H9 (cell line): ENCODE data around the gene ULK3. TPM values are rescaled to one million over a fixed set of nuclear protein-coding genes. Genes with fewer than 3 reads are reported as not detected.

Experiments used
- DNase-seq: peaks from one replicate; pipeline ENCODE4 v3.0.0-alpha.2; 2017
- H2AFZ ChIP-seq: one replicate; pipeline ENCODE4 v1.6.1; 2013; ENCODE audit warnings: mild to moderate bottlenecking, low read length, control low read depth, moderate library complexity
- H2AK5ac ChIP-seq: 2 replicates; pipeline ENCODE4 v1.6.1; 2013; ENCODE audit warnings: low read length, control low read depth, mixed read lengths; ENCODE audit not compliant: insufficient read length
- H2BK120ac ChIP-seq: one replicate; pipeline ENCODE4 v1.6.1; 2013; ENCODE audit warnings: low read depth, mild to moderate bottlenecking, low read length, control low read depth, inconsistent platforms; ENCODE audit not compliant: poor library complexity, severe bottlenecking
- H2BK12ac ChIP-seq: 2 replicates; pipeline ENCODE4 v1.6.1; 2013; ENCODE audit warnings: low read length, control low read depth, mixed read lengths, low read depth; ENCODE audit not compliant: insufficient read length
- H2BK15ac ChIP-seq: 2 replicates; pipeline ENCODE4 v1.6.1; 2013; ENCODE audit warnings: low read depth, low read length, control low read depth
- H2BK20ac ChIP-seq: one replicate; pipeline ENCODE4 v1.6.1; 2013; ENCODE audit warnings: low read depth, mild to moderate bottlenecking, low read length, control low read depth, inconsistent platforms; ENCODE audit not compliant: poor library complexity, severe bottlenecking
- H2BK5ac ChIP-seq: 2 replicates; pipeline ENCODE4 v1.6.1; 2013; ENCODE audit warnings: low read length, control low read depth, mixed read lengths; ENCODE audit not compliant: insufficient read length
- H3K14ac ChIP-seq: 2 replicates; pipeline ENCODE4 v1.6.1; 2013; ENCODE audit warnings: low read length, control low read depth; ENCODE audit not compliant: insufficient read depth
- H3K18ac ChIP-seq: 2 replicates; pipeline ENCODE4 v1.6.1; 2013; ENCODE audit warnings: low read depth, mild to moderate bottlenecking, mixed read lengths, low read length, control low read depth; ENCODE audit not compliant: insufficient read length
- H3K23ac ChIP-seq: 2 replicates; pipeline ENCODE4 v1.6.1; 2013; ENCODE audit warnings: low read length, control low read depth, mixed read lengths, low read depth; ENCODE audit not compliant: insufficient read length
- H3K23me2 ChIP-seq: 2 replicates; pipeline ENCODE4 v1.6.1; 2013; ENCODE audit warnings: low read depth, mild to moderate bottlenecking, mixed read lengths, low read length, control low read depth; ENCODE audit not compliant: insufficient read length, poor library complexity, severe bottlenecking
- H3K27ac ChIP-seq: 2 replicates; pipeline ENCODE4 v1.5.1; 2013; ENCODE audit warnings: low read length, control low read depth, mixed read lengths, low read depth; ENCODE audit not compliant: insufficient read length
- H3K27me3 ChIP-seq: 2 replicates; pipeline ENCODE4 v1.6.1; 2013; ENCODE audit warnings: low read length, control low read depth, inconsistent platforms; ENCODE audit not compliant: insufficient read depth
- H3K4ac ChIP-seq: 2 replicates; pipeline ENCODE4 v1.6.1; 2013; ENCODE audit warnings: low read depth, mild to moderate bottlenecking, control low read depth, inconsistent platforms, low read length, moderate library complexity
- H3K4me1 ChIP-seq: 2 replicates; pipeline ENCODE4 v1.6.1; 2013; ENCODE audit warnings: low read length, control low read depth, inconsistent platforms; ENCODE audit not compliant: insufficient read depth
- H3K4me2 ChIP-seq: 2 replicates; pipeline ENCODE4 v1.6.1; 2013; ENCODE audit warnings: low read length, control low read depth, mixed read lengths; ENCODE audit not compliant: insufficient read length, insufficient read depth
- H3K56ac ChIP-seq: 2 replicates; pipeline ENCODE4 v1.6.1; 2013; ENCODE audit warnings: low read depth, mild to moderate bottlenecking, mixed read lengths, low read length, control low read depth; ENCODE audit not compliant: insufficient read length
- H3K79me1 ChIP-seq: 2 replicates; pipeline ENCODE4 v1.6.1; 2013; ENCODE audit warnings: low read depth, mild to moderate bottlenecking, moderate library complexity, low read length, control low read depth, inconsistent platforms; ENCODE audit not compliant: insufficient read depth, poor library complexity, severe bottlenecking
- H3K79me2 ChIP-seq: 2 replicates; pipeline ENCODE4 v1.6.1; 2013; ENCODE audit warnings: low read length, control low read depth, inconsistent platforms; ENCODE audit not compliant: insufficient read depth
- H3K9ac ChIP-seq: 2 replicates; pipeline ENCODE4 v1.6.1; 2013; ENCODE audit warnings: low read length, control low read depth, mixed read lengths; ENCODE audit not compliant: insufficient read length; ENCODE audit errors: extremely low read depth
- H3K9me3 ChIP-seq: one replicate; pipeline ENCODE4 v1.6.1; 2013; ENCODE audit warnings: low read depth, low read length, inconsistent platforms; ENCODE audit not compliant: control insufficient read depth
- H3T11ph ChIP-seq: one replicate; pipeline ENCODE4 v1.6.1; 2013; ENCODE audit warnings: mild to moderate bottlenecking, low read length, control low read depth, inconsistent platforms
- H4K20me1 ChIP-seq: one replicate; pipeline ENCODE4 v1.6.1; 2013; ENCODE audit not compliant: control insufficient read depth, insufficient read length, insufficient read depth
- H4K5ac ChIP-seq: 2 replicates; pipeline ENCODE4 v1.6.1; 2013; ENCODE audit warnings: low read depth, mild to moderate bottlenecking, mixed read lengths, low read length, control low read depth; ENCODE audit not compliant: insufficient read length
- H4K8ac ChIP-seq: replicated peaks from 2 replicates; pipeline ENCODE4 v1.6.1; 2013; ENCODE audit warnings: low read length, control low read depth, mixed read lengths, low read depth; ENCODE audit not compliant: insufficient read length
- H4K91ac ChIP-seq: 2 replicates; pipeline ENCODE4 v1.6.1; 2013; ENCODE audit warnings: low read depth, mild to moderate bottlenecking, moderate library complexity, mixed read lengths, low read length, control low read depth; ENCODE audit not compliant: insufficient read length
- H3K27ac Mint-ChIP-seq, 3 experiments: 2 replicates in 2 of 3; 3 replicates in 1 of 3; pipeline ENCODE4 v1.8.0; 2020 to 2021; ENCODE audit warnings: mixed read lengths in 3 of 3, mild to moderate bottlenecking in 1 of 3, moderate library complexity in 1 of 3
- H3K27me3 Mint-ChIP-seq: 2 replicates; pipeline ENCODE4 v1.8.0; 2021; ENCODE audit warnings: low read depth, mild to moderate bottlenecking, moderate library complexity, mixed read lengths
- H3K36me3 Mint-ChIP-seq, 3 experiments: 2 replicates in 2 of 3; 3 replicates in 1 of 3; pipeline ENCODE4 v1.8.0; 2020 to 2021; ENCODE audit warnings: low read depth in 3 of 3, mixed read lengths in 3 of 3; ENCODE audit not compliant: insufficient read depth in 1 of 3
- H3K4me1 Mint-ChIP-seq, 2 experiments: 2 replicates each; pipeline ENCODE4 v1.8.0; 2020; ENCODE audit warnings: mixed read lengths in 2 of 2
- H3K4me3 Mint-ChIP-seq, 2 experiments: 2 replicates in 1 of 2; 3 replicates in 1 of 2; pipeline ENCODE4 v1.8.0; 2020 to 2021; ENCODE audit warnings: mild to moderate bottlenecking in 2 of 2, mixed read lengths in 2 of 2, moderate library complexity in 1 of 2
- H3K9me3 Mint-ChIP-seq, 2 experiments: 2 replicates in 1 of 2; 3 replicates in 1 of 2; pipeline ENCODE4 v1.8.0; 2020; ENCODE audit warnings: mild to moderate bottlenecking in 2 of 2, mixed read lengths in 2 of 2, moderate library complexity in 1 of 2
- WGBS: extraction: QIAGEN DNeasy Blood & Tissue Kit; methylation state at CpG from one replicate; pipeline ENCODE4 v1.1.7; 2013; ENCODE audit warnings: missing lambda C conversion rate, low lambda C conversion rate, mixed read lengths; ENCODE audit not compliant: insufficient read length; ENCODE audit errors: extremely low coverage; 5-methylcytosine and 5-hydroxymethylcytosine counted together
- total RNA-seq: library from RNA; stranded (reverse); gene quantifications from 2 replicates; pipeline ENCODE4 v1.2.1, GENCODE V29; 2021
- TF ChIP-seq, protein P1 (sequence below): fragments of 200-600 bp; sonication (generic); conservative IDR thresholded peaks from 3 replicates; pipeline ENCODE4 v1.8.0; 2021; ENCODE audit warnings: antibody characterized with exemption, mild to moderate bottlenecking

Gene ULK3
- total RNA-seq, 1 experiment from 2014 or later, result 34.0 TPM

GRCh38 chr15:74869726-74870407, 26.9 kb upstream of the ULK3 start:
- H3K27ac Mint-ChIP-seq, result no peak overlapping the region
- H3K4me3 Mint-ChIP-seq, result no peak overlapping the region

More at GRCh38 chr15:74869726-74870407, 26.9 kb upstream of the ULK3 start:
- DNase-seq, result no peak
- Mint-ChIP-seq H3K9me3 (peaks cover 4% of the 10 kb centered on the region in 2 experiments; a peak in 3 of 5 replicates), H3K36me3 (peaks cover 8 to 28% (median 17%) of the 10 kb centered on the region in 3 experiments), H3K4me1 (peaks cover 14 to 23% of the 10 kb centered on the region in 2 experiments), H3K27me3 (no peaks in the 10 kb centered on the region)
- no peak overlapping the region for H3K9ac ChIP-seq
- WGBS, result no CpG with 5 or more reads among the region's 6 CpGs
- no peak overlapping the region for H2BK120ac ChIP-seq
- peaks cover 2% of the 10 kb centered on the region for H3K79me1 ChIP-seq
- H3K18ac ChIP-seq, result no peak overlapping the region
- H3T11ph ChIP-seq, result no peak overlapping the region
- H3K4me2 ChIP-seq, result no peak overlapping the region
- no peak overlapping the region for H2BK5ac ChIP-seq
- no peaks in the 10 kb centered on the region for H3K9me3 ChIP-seq
- no peak overlapping the region for H4K5ac ChIP-seq
- TF ChIP-seq, protein P1, sequence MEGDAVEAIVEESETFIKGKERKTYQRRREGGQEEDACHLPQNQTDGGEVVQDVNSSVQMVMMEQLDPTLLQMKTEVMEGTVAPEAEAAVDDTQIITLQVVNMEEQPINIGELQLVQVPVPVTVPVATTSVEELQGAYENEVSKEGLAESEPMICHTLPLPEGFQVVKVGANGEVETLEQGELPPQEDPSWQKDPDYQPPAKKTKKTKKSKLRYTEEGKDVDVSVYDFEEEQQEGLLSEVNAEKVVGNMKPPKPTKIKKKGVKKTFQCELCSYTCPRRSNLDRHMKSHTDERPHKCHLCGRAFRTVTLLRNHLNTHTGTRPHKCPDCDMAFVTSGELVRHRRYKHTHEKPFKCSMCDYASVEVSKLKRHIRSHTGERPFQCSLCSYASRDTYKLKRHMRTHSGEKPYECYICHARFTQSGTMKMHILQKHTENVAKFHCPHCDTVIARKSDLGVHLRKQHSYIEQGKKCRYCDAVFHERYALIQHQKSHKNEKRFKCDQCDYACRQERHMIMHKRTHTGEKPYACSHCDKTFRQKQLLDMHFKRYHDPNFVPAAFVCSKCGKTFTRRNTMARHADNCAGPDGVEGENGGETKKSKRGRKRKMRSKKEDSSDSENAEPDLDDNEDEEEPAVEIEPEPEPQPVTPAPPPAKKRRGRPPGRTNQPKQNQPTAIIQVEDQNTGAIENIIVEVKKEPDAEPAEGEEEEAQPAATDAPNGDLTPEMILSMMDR, result no peak
- no peak overlapping the region for H3K56ac ChIP-seq
- H2AK5ac ChIP-seq, result no peak overlapping the region
- no peaks in the 10 kb centered on the region for H3K4me1 ChIP-seq
- no peak overlapping the region for H2BK12ac ChIP-seq
- H3K27ac ChIP-seq, result no peak overlapping the region
- H4K20me1 ChIP-seq, result peaks cover 3% of the 10 kb centered on the region
- H2BK20ac ChIP-seq, result no peak overlapping the region
- no peak overlapping the region for H3K14ac ChIP-seq
- H2BK15ac ChIP-seq, result no peak overlapping the region
- no peak overlapping the region for H3K4ac ChIP-seq
- no peak overlapping the region for H4K91ac ChIP-seq
- H4K8ac ChIP-seq, result no peak overlapping the region
- H3K23me2 ChIP-seq, result peaks cover 12% of the 10 kb centered on the region
- H3K27me3 ChIP-seq, result no peaks in the 10 kb centered on the region
- no peak overlapping the region for H2AFZ ChIP-seq
- no peak overlapping the region for H3K23ac ChIP-seq
- peaks cover 16% of the 10 kb centered on the region; the same call in 1 of the 2 replicates for H3K79me2 ChIP-seq
